ENCODE data around the gene STARD7. TPM values are rescaled to one million over a fixed set of nuclear protein-coding genes. Genes with fewer than 3 reads are reported as not detected.

Gene STARD7
- total and polyA plus RNA-seq, 2 donors (not counting 3 experiments of a cell fraction or from before 2014, with no cell fraction given), result 61.2 to 132 TPM

- no peaks in the 10 kb centered on the region for H3K79me2 ChIP-seq (ENCODE audit: control insufficient read depth, insufficient read depth, low read length)
- H3K4me2 ChIP-seq (ENCODE audit: insufficient read depth, low read length), result no peak within 1 kb of the TSS
- ChIA-PET POLR2A (no interaction called here), CTCF (interaction anchor here (0.6 to 6.0 kb wide), 20 partner anchors 8 to 372 kb away, joined by 3 to 208 read pairs (median 4); partner anchors contain the start of genes CIAO1, ITPRIPL1 and TMEM127)
- no peaks in the 10 kb centered on the region for H3K4me1 ChIP-seq (ENCODE audit: control insufficient read depth, extremely low read depth, insufficient read depth, low read length)
- intact Hi-C loops (cut with micrococcal nuclease), result loop anchor here (1.0 to 2.0 kb wide), 3 partner anchors 36 to 370 kb away; no protein-coding TSS in a partner anchor
- dilution Hi-C loops (cut with MboI; ENCODE audit: extremely low pct_ligation_motif_present, low sequenced_read_pairs), result no loop called here
- BruUV-seq (replicated peaks), result no TSS peak
- no peaks in the 10 kb centered on the region for H3K9me3 ChIP-seq (replicated peaks; ENCODE audit: control insufficient read depth, insufficient read depth, low read length)
- DNase-seq (ENCODE audit: low read depth, low spot score) (peak; percentile 19), FAIRE-seq (no peak)
- no peak within 1 kb of the TSS for H3K4me3 ChIP-seq (replicated peaks in 1 of 3; ENCODE audit: insufficient read depth in 1 of 3, low read depth in 1 of 3, low read length in 3 of 3)
- H3K9ac ChIP-seq (replicated peaks; ENCODE audit: extremely low read depth, insufficient read depth, low read length), result no peak within 1 kb of the TSS
- H3K9me1 ChIP-seq (replicated peaks; ENCODE audit: control insufficient read depth, extremely low read depth, insufficient read depth, low read length), result no peaks in the 10 kb centered on the region
- TF ChIP-seq, protein P1, sequence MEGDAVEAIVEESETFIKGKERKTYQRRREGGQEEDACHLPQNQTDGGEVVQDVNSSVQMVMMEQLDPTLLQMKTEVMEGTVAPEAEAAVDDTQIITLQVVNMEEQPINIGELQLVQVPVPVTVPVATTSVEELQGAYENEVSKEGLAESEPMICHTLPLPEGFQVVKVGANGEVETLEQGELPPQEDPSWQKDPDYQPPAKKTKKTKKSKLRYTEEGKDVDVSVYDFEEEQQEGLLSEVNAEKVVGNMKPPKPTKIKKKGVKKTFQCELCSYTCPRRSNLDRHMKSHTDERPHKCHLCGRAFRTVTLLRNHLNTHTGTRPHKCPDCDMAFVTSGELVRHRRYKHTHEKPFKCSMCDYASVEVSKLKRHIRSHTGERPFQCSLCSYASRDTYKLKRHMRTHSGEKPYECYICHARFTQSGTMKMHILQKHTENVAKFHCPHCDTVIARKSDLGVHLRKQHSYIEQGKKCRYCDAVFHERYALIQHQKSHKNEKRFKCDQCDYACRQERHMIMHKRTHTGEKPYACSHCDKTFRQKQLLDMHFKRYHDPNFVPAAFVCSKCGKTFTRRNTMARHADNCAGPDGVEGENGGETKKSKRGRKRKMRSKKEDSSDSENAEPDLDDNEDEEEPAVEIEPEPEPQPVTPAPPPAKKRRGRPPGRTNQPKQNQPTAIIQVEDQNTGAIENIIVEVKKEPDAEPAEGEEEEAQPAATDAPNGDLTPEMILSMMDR (IDR thresholded peaks at IDR 0.05; ENCODE audit: extremely low read depth in 1 of 2, insufficient read depth in 1 of 2, low read depth in 1 of 2, low read length in 2 of 2), result peak; percentile 26 to 68
- no peak for TF ChIP-seq POLR2A (IDR thresholded peaks at IDR 0.05; ENCODE audit: low read depth, low read length)
- H2AFZ ChIP-seq (ENCODE audit: low read depth, low read length), result no peak within 1 kb of the TSS
- H3K27me3 ChIP-seq (ENCODE audit: control insufficient read depth in 2 of 2, insufficient read depth in 2 of 2, low read length in 2 of 2), result peaks cover 0 to 3% of the 10 kb centered on the region in 2 experiments
- no peaks in the 10 kb centered on the region for H4K20me1 ChIP-seq (replicated peaks; ENCODE audit: control insufficient read depth, extremely low read depth, insufficient read depth, low read length)
- no peak within 1 kb of the TSS for H3K27ac ChIP-seq (ENCODE audit: insufficient read depth, low read depth, low read length)
- H3K36me3 ChIP-seq (ENCODE audit: control insufficient read depth in 2 of 2, extremely low read depth in 1 of 2, insufficient read depth in 2 of 2, low read length in 2 of 2), result no peaks in the 10 kb centered on the region
These were observed 70.2 kb downstream of the STARD7 start, which contains the start of gene ASTL for GRCh38 chr2:96138179-96139145. ASTL (minus strand) TSS chr2:96138502; CDS start chr2:96138436, 66 bp downstream.
